Uterus (tissue), 2 donors: ENCODE measurements around the gene HGS.

Experiments
- CTCF ChIP-seq, 4 experiments: fragments of 200-600 bp in 2 of 4; fragments of 450-650 bp in 2 of 4; sonication (generic) in 2 of 4; IDR thresholded peaks; one replicate each; pipeline ENCODE4 v1.5.1; 2016 to 2019; ENCODE audit warnings: antibody characterized with exemption in 4 of 4, mild to moderate bottlenecking in 2 of 4, moderate library complexity in 1 of 4
- POLR2A ChIP-seq, 2 donors: fragments of 450-650 bp; IDR thresholded peaks; one replicate each; pipeline ENCODE4 v1.6.1; 2016; ENCODE audit warnings: antibody characterized with exemption in 2 of 2, mild to moderate bottlenecking in 1 of 2, moderate library complexity in 1 of 2

GRCh38 chr17:81646869-81647600, 36.8 kb upstream of the HGS start:
- TF ChIP-seq POLR2A (IDR thresholded peaks at IDR 0.05), result no peak
- no peak for TF ChIP-seq CTCF (IDR thresholded peaks at IDR 0.05)
